ENCODE data around the gene FST.

DNA sequence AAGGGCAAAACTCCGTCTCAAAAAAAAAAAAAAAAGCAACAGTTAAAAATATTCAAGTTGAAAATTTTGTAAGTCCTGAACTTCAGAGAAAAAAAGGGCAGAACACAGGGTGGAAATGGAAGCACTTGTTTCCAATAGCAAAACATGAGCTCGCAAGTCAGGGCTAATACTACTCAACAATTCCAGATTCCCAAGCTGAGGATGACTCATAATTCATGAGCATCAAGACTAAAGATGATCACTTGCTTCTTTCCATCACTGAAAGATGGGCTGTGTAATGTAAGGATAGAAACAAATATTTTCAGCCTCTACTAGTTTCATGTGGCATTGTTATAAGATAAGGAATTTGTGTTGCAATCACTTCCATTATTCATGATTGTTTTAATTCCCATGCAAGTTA is 33.5 kb upstream of the FST start:
- TF ChIP-seq CHD2 (IDR thresholded peaks at IDR 0.05; ENCODE audit: low read length, partially characterized antibody) (no peak), CTCF (IDR thresholded peaks at IDR 0.05) (no peak), EZH2phosphoT487 (IDR thresholded peaks at IDR 0.05; ENCODE audit: borderline replicate concordance, low read depth) (no peak), RCOR1 (IDR thresholded peaks at IDR 0.05; ENCODE audit: low read length) (no peak), EP300 (IDR thresholded peaks at IDR 0.05; ENCODE audit: borderline replicate concordance in 1 of 2, low read depth in 1 of 2, low read length in 1 of 2) (no peak; a peak in 1 of 4 replicates), RAD21 (IDR thresholded peaks at IDR 0.05; ENCODE audit: low read length) (no peak)
- TF ChIP-seq, protein P1, sequence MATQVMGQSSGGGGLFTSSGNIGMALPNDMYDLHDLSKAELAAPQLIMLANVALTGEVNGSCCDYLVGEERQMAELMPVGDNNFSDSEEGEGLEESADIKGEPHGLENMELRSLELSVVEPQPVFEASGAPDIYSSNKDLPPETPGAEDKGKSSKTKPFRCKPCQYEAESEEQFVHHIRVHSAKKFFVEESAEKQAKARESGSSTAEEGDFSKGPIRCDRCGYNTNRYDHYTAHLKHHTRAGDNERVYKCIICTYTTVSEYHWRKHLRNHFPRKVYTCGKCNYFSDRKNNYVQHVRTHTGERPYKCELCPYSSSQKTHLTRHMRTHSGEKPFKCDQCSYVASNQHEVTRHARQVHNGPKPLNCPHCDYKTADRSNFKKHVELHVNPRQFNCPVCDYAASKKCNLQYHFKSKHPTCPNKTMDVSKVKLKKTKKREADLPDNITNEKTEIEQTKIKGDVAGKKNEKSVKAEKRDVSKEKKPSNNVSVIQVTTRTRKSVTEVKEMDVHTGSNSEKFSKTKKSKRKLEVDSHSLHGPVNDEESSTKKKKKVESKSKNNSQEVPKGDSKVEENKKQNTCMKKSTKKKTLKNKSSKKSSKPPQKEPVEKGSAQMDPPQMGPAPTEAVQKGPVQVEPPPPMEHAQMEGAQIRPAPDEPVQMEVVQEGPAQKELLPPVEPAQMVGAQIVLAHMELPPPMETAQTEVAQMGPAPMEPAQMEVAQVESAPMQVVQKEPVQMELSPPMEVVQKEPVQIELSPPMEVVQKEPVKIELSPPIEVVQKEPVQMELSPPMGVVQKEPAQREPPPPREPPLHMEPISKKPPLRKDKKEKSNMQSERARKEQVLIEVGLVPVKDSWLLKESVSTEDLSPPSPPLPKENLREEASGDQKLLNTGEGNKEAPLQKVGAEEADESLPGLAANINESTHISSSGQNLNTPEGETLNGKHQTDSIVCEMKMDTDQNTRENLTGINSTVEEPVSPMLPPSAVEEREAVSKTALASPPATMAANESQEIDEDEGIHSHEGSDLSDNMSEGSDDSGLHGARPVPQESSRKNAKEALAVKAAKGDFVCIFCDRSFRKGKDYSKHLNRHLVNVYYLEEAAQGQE (IDR thresholded peaks at IDR 0.05; ENCODE audit: low read depth, low read length), result no peak
